Loucy (cell line): ENCODE results near the gene LRP1-AS.

Source experiments
- H2AFZ ChIP-seq: fragments of 200-600 bp; sonication (generic); 2 replicates; pipeline ENCODE4 v1.6.0; 2016; ENCODE audit warnings: antibody characterized with exemption, mild to moderate bottlenecking, low read length, moderate library complexity
- H3F3A ChIP-seq: fragments of 200-600 bp; 2 replicates; pipeline ENCODE4 v1.6.0; 2016; ENCODE audit warnings: antibody characterized with exemption, low read depth, mild to moderate bottlenecking
- H3K27me3 ChIP-seq: fragments of 200-600 bp; sonication (generic); 2 replicates; pipeline ENCODE4 v1.6.1; 2014; ENCODE audit warnings: low read length, mild to moderate bottlenecking; ENCODE audit not compliant: insufficient read depth, poor library complexity, severe bottlenecking
- H3K36me3 ChIP-seq: fragments of 200-600 bp; sonication (generic); 2 replicates; pipeline ENCODE4 v1.6.1; 2016; ENCODE audit warnings: low read length; ENCODE audit not compliant: insufficient read depth
- H3K4me1 ChIP-seq: fragments of 200-600 bp; sonication (generic); 2 replicates; pipeline ENCODE4 v1.5.1; 2014; ENCODE audit warnings: low read length, mild to moderate bottlenecking; ENCODE audit not compliant: insufficient read depth, poor library complexity, severe bottlenecking
- H3K4me2 ChIP-seq: fragments of 200-600 bp; sonication (generic); 2 replicates; pipeline ENCODE4 v1.6.0; 2014; ENCODE audit warnings: antibody characterized with exemption, low read length, low read depth, mild to moderate bottlenecking; ENCODE audit not compliant: poor library complexity, severe bottlenecking
- H3K4me3 ChIP-seq: fragments of 200-600 bp; sonication (generic); 2 replicates; pipeline ENCODE4 v1.5.1; 2014; ENCODE audit warnings: low read length, mild to moderate bottlenecking, mixed read lengths; ENCODE audit not compliant: poor library complexity, severe bottlenecking
- H3K79me2 ChIP-seq: fragments of 200-600 bp; sonication (generic); 2 replicates; pipeline ENCODE4 v1.6.1; 2014; ENCODE audit warnings: low read length; ENCODE audit not compliant: insufficient read depth
- H3K9ac ChIP-seq: fragments of 200-600 bp; sonication (generic); 2 replicates; pipeline ENCODE4 v1.6.0; 2014; ENCODE audit warnings: mild to moderate bottlenecking, low read depth, low read length, moderate library complexity; ENCODE audit not compliant: poor library complexity, severe bottlenecking
- H3K9me2 ChIP-seq: fragments of 200-600 bp; sonication (generic); replicated peaks from 2 replicates; pipeline ENCODE4 v1.6.1; 2016; ENCODE audit warnings: low read depth, low read length, mixed read lengths
- H3K9me3 ChIP-seq: fragments of 200-600 bp; sonication (generic); 2 replicates; pipeline ENCODE4 v1.6.1; 2014; ENCODE audit warnings: mild to moderate bottlenecking, antibody characterized with exemption, low read length, low read depth; ENCODE audit not compliant: insufficient read depth
- H4K20me1 ChIP-seq: fragments of 200-600 bp; sonication (generic); 2 replicates; pipeline ENCODE4 v1.6.0; 2014; ENCODE audit warnings: antibody characterized with exemption, low read length, mild to moderate bottlenecking; ENCODE audit not compliant: insufficient read depth, poor library complexity, severe bottlenecking
- EZH2phosphoT487 ChIP-seq: fragments of 200-600 bp; IDR thresholded peaks from 2 replicates; pipeline ENCODE4 v1.6.1; 2018; ENCODE audit warnings: antibody characterized with exemption, mild to moderate bottlenecking, moderate library complexity, borderline replicate concordance
- TF ChIP-seq, protein P1 (sequence below): fragments of 200-600 bp; sonication (generic); conservative IDR thresholded peaks from 2 replicates; pipeline ENCODE4 v1.5.1; 2014; ENCODE audit warnings: mild to moderate bottlenecking, antibody characterized with exemption, low read length

The LRP1-AS gene

DNA sequence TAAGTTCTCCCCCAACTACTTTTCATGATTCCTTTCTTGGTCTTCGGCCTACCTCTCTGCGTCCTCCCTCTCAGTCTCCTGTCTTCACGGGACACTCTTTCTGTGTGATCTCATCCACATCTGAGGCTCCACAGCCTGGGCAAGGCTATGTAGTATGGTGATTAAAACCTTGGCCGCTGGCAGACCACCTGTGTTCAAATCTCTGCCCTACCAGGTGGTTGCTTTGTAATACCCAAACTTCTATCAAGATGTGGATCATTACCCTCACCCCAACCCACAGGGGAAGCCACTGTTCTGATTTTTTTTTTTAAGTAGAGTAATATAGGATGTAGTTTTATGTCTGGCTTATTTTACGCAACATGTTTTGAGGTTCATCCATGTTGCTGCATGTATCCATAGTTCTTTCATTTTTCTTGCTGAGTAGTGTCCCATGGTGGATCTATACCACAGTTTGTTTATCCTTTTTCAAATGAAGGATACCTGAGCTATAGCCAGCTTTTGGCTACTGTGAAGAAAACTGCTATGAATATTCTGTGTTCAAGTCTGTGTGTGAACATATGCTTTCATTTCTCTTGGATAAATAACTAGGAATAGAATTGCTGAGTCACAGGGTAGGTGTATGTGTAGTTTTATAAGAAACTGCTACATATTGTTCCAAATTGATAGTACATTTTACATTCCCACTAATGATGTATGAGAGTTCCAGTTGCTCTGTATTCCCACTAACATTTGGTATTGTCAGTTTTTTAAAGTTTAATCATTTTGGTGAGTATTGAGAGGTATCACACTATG lies 27.9 kb downstream of the LRP1-AS start:
- Histone ChIP-seq H3K27me3 (no peaks in the 10 kb centered on the region), H3K4me2 (no peak overlapping the region), H3K9ac (no peak overlapping the region), H2AFZ (no peak overlapping the region), H3K4me1 (no peaks in the 10 kb centered on the region), H3K4me3 (no peak overlapping the region), H3F3A (no peaks in the 10 kb centered on the region), H3K9me2 (no peaks in the 10 kb centered on the region), H3K9me3 (no peaks in the 10 kb centered on the region), H3K36me3 (no peaks in the 10 kb centered on the region), H4K20me1 (no peaks in the 10 kb centered on the region), H3K79me2 (no peaks in the 10 kb centered on the region)
- TF ChIP-seq, protein P1, sequence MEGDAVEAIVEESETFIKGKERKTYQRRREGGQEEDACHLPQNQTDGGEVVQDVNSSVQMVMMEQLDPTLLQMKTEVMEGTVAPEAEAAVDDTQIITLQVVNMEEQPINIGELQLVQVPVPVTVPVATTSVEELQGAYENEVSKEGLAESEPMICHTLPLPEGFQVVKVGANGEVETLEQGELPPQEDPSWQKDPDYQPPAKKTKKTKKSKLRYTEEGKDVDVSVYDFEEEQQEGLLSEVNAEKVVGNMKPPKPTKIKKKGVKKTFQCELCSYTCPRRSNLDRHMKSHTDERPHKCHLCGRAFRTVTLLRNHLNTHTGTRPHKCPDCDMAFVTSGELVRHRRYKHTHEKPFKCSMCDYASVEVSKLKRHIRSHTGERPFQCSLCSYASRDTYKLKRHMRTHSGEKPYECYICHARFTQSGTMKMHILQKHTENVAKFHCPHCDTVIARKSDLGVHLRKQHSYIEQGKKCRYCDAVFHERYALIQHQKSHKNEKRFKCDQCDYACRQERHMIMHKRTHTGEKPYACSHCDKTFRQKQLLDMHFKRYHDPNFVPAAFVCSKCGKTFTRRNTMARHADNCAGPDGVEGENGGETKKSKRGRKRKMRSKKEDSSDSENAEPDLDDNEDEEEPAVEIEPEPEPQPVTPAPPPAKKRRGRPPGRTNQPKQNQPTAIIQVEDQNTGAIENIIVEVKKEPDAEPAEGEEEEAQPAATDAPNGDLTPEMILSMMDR, result no peak
- TF ChIP-seq EZH2phosphoT487, result no peak

DNA sequence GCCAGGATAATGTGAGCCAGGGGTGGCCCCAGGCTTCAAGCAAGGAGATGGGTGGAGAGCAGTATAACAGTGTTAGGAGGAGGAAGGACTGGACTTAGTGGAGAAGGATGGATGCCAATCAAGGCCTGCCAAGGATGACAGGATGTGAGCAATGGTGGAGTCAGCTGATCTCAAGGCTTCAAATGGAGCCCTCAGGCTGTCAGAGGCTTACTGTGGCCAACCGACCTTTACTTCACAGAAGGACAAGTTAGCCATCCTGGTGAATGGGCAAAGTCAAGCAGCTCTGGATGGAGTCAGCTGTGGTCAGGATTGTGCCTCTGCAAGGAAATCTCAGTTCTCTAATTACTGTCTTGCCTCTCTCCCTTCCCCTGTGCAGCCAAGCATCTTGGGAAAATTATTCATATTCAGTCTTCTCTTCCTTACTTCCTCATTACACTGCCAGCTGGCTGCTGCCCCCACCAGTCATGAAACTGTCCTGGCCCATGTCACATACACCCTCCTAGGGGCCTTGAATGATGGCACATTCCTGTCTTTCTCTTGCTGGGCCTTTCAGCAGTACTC lies 28.6 kb downstream of the LRP1-AS start:
- Histone ChIP-seq H2AFZ (peak overlapping the region; percentile 53; the same call in 1 of the 2 replicates), H3F3A (no peaks in the 10 kb centered on the region)

DNA sequence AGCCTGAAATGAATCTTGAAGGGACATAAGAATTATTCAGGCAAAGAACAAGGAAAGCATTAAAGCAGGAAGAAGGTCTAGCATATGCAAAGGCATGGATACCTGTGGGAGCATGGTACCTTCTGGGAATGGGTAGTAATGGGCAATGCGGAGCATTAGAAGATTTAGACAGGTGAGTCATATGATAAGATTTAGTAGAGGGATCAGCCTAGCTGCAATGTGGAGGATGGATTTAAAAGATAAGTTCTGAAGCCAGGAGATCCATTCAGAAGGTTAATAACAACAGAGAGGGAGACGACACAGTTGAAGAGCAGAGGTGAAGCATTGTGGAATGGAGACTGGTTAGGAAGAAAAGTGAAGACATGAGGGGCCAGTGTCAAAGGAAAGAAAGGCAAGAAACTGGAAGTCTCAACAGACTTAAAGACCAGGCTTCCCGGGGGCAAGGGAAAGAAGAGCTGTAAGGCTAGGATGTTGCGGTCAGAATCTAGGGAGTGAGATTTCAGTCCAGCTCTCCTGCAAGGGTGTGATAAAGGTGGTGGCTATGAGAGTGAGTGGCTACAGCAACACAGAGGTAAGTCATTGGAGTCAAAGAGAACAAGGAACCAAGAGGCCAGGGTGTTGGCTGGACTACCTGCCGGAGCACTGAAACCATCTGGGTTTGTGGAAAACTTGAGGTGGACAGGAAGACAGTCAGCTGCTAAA lies 30.7 kb downstream of the LRP1-AS start:
- H3K4me2 ChIP-seq, result no peak overlapping the region
- H3K4me1 ChIP-seq, result peaks cover 6% of the 10 kb centered on the region
- H2AFZ ChIP-seq, result no peak overlapping the region
- no peak overlapping the region for H3K9ac ChIP-seq
- TF ChIP-seq EZH2phosphoT487, result no peak
- TF ChIP-seq, protein P1, result no peak
- no peaks in the 10 kb centered on the region for H3K9me2 ChIP-seq
- H3K36me3 ChIP-seq, result no peaks in the 10 kb centered on the region
- no peaks in the 10 kb centered on the region for H3F3A ChIP-seq
- H3K27me3 ChIP-seq, result no peaks in the 10 kb centered on the region
- H3K4me3 ChIP-seq, result no peak overlapping the region
- H3K9me3 ChIP-seq, result no peaks in the 10 kb centered on the region
- H4K20me1 ChIP-seq, result no peaks in the 10 kb centered on the region
- no peaks in the 10 kb centered on the region for H3K79me2 ChIP-seq

More for the DNA sequence above, 28.6 kb downstream of the LRP1-AS start:
- no peaks in the 10 kb centered on the region for H4K20me1 ChIP-seq
- no peaks in the 10 kb centered on the region for H3K36me3 ChIP-seq
- no peaks in the 10 kb centered on the region for H3K27me3 ChIP-seq
- no peak overlapping the region for H3K4me2 ChIP-seq
- no peaks in the 10 kb centered on the region for H3K4me1 ChIP-seq
- no peaks in the 10 kb centered on the region for H3K9me3 ChIP-seq
- H3K4me3 ChIP-seq, result no peak overlapping the region
- TF ChIP-seq, protein P1, result no peak
- no peak for TF ChIP-seq EZH2phosphoT487
- H3K9me2 ChIP-seq, result no peaks in the 10 kb centered on the region
- no peaks in the 10 kb centered on the region for H3K79me2 ChIP-seq
- H3K9ac ChIP-seq, result no peak overlapping the region
